A673 (cell line): Measurements from ENCODE around the gene AGBL3.

ENCODE experiments used
- EZH2 ChIP-seq: fragments of 200-600 bp; sonication (generic); IDR thresholded peaks from 2 replicates; pipeline ENCODE4 v1.6.1; 2017; ENCODE audit warnings: borderline replicate concordance, low read depth, mild to moderate bottlenecking, mixed read lengths, antibody characterized with exemption, low read length; ENCODE audit not compliant: poor library complexity, severe bottlenecking
- TF ChIP-seq, protein P1 (sequence below): fragments of 300-800, 200-600 bp; sonication (generic); conservative IDR thresholded peaks from 2 replicates; pipeline ENCODE4 v1.5.1; 2017; ENCODE audit warnings: low read depth, mild to moderate bottlenecking, antibody characterized with exemption, low read length, moderate library complexity, mixed read lengths

DNA sequence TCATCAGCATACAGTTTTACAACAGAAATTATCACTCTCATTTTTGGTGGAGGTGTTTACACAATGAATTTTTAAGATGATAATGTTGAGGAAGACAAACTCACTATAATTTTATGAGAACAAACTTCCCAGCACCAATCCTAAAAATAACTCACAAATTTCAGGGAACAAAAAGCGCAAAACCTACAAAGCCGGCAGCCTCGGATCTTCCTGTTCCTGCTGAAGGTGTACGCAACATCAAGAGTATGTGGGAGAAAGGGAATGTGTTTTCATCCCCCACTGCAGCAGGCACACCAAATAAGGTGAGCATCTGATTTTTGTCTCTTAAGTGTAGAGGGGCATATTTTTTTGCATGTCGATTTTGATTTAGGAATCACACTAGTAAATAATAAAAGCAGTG lies 26.5 kb upstream of the AGBL3 start:
- TF ChIP-seq EZH2, result no peak
- TF ChIP-seq, protein P1, sequence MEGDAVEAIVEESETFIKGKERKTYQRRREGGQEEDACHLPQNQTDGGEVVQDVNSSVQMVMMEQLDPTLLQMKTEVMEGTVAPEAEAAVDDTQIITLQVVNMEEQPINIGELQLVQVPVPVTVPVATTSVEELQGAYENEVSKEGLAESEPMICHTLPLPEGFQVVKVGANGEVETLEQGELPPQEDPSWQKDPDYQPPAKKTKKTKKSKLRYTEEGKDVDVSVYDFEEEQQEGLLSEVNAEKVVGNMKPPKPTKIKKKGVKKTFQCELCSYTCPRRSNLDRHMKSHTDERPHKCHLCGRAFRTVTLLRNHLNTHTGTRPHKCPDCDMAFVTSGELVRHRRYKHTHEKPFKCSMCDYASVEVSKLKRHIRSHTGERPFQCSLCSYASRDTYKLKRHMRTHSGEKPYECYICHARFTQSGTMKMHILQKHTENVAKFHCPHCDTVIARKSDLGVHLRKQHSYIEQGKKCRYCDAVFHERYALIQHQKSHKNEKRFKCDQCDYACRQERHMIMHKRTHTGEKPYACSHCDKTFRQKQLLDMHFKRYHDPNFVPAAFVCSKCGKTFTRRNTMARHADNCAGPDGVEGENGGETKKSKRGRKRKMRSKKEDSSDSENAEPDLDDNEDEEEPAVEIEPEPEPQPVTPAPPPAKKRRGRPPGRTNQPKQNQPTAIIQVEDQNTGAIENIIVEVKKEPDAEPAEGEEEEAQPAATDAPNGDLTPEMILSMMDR, result no peak
